T-helper 2 cell (primary cell): ENCODE results near the gene DSE.

Source experiments
- DNase-seq, 5 experiments: peaks; one replicate each; pipeline versions ENCODE4 v3.0.0 to v3.0.0-alpha.2; 2012 to 2022

Gene DSE

GRCh38 chr6:116388924-116389323 lies 18.2 kb downstream of the DSE start:
- DNase-seq: no peak

- no peak for DNase-seq
These were observed 18.6 kb downstream of the DSE start for GRCh38 chr6:116389357-116389756.

GRCh38 chr6:116390581-116390980 lies 19.8 kb downstream of the DSE start:
- peak in 1 of 5 experiments; percentile 22 for DNase-seq

DNA sequence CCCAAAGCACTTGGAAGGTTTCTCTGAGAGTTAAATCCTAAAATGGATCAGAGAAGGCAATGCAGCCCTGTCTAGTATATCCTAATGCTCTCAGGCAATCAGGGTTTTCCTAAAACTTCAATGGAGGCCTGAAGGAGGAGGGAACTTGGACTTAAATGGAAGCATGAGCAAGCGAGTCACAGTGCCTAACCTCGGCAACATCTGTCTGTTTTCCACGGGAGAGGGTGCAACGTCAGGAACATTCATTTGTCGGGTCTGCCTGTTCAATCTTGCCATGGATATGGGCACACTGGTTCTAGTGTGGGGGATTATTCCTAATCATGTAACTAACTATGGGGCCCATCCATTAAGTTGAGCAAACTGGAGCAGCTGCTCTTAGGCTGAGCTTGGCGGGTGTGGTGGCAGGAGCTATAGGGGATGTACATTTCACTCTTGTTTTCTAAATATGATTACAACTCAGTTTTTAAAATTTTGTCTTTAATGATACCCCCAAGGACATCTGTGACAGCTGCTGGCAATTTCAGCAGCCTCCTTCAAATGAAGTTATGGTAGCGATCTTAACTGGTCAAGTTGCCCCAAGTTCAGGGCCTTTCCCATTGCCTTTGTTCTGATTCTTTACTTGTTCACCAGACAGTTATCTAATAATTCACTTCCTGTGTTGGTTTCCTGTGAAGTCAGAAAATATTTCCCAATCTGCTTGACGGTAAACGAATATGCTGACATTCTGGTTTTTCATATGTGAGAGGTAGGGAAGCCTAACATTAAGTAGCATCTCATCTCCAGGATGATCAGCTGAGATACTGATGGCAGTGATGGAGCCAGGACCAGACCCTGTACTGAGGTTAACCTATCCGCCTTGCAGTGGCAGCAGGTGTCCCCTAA lies 21.6 kb downstream of the DSE start:
- peak in 2 of 5 experiments; percentile 17 to 38 for DNase-seq

DNA sequence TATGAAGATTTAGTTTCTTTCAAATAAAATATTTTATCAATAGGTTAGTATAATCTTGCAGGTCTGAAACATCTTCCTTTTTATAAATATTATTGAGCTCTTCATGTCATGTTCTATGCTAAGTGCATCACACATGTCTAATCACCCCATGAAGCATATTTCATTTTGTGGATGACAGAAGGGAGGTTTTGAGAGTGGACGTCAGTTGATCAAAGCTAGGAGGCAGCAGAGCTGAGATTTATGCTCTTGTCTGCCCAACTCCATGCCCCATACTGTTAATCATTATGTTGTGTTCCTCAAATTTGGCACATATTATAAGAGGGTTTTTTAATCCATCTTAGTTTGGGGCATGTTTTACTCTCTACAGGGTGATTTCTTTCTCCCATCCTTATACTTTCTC lies 22.7 kb downstream of the DSE start:
- DNase-seq: no peak

- no peak for DNase-seq
These were observed 24.9 kb downstream of the DSE start for GRCh38 chr6:116395647-116396046.

DNA sequence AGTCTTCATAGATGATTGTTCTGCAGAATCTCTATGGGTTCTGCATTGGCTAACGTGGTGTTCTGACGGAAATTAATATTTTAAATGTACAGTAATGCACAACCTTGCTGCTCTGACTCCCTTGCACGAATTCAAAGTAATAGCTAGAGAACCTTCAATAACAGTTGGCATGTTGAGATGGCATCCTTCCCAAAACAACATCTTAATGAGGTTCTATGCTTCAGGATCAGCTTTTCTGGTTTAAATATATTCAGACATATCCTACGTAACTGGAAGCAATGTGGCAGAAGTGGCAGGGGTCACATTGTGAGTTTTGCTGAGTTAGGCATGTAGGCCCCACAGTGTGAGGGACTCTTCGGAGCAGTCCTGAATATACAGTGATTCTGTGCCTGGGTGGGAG lies 25.7 kb downstream of the DSE start:
- no peak for DNase-seq

DNA sequence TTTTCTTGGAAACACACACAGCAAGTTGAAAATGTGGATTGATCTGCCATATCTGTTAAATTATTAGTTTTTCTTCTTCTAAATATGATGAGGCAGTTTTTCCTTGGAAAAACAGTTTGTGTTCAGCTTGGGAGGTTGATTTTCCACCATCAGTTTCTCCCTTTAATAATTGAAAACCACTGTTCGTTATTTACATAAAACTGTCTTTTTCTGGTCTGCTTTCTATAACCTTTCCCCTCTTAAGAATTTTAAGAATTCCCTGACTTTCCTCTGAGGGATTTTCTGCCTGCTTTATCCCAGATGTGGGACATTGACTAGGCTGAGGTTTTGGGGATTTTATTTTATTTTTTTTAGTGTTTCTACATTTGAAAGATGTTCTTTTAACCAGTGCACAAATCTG lies 27.2 kb downstream of the DSE start:
- DNase-seq: no peak

DNA sequence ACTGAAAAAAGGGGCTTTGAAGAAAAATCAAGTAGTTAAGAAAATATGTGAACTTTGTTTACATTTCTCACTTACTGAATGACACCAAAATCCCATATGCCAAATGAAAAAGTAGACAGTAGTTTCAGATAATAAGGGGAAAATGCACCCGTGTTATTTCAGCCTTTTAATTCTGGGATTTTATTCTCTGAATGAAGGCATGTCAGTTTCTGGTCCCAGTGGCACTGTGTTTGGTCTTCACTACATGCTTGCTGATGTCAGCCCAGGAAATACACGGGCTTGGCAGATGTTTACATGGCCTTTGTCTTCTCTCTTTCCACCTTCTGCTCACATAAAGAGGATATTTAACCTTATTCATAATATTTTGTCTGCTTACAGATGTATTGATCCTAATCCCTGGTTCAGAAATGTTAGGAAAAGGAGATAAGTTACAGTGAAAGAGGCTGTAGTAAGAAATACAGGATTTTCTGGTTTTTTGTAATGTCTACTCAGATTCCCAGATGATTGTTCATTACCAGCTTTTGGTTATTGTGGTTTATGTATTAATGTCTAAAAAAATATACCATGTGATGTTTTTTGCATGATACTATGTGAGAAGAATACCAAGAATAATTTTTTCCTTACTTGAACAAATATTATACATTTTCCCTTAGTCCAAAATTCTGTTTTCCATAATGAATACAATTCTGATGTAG lies 27.7 kb downstream of the DSE start:
- DNase-seq: no peak

DNA sequence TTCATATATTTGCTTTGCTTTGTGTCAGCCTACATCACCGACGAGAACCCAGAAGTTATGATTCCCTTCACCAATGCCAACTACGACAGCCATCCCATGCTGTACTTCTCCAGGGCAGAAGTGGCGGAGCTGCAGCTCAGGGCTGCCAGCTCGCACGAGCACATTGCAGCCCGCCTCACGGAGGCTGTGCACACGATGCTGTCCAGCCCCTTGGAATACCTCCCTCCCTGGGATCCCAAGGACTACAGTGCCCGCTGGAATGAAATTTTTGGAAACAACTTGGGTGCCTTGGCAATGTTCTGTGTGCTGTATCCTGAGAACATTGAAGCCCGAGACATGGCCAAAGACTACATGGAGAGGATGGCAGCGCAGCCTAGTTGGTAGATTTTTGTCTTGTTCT lies 28.5 kb downstream of the DSE start:
- DNase-seq: no peak

DNA sequence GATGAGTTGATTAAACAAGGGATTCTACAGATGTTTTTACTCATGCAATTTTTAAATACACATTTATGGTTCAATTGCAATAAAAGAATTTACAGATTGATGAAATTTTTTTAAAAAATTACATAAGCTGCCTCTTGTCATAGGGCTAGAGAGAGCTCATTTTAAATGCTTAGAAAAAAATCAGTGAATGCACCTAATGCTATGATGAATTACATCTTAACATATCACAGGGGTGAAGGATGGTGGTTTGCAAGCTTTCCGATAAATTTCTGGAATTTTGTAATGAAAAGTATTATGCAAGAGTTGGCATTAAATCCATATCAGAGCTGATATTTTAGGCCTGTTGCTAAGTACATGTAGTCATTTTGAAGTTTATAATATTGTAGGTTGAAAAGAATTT lies 29.6 kb downstream of the DSE start:
- DNase-seq: no peak

GRCh38 chr6:116402108-116402937 lies 31.6 kb downstream of the DSE start:
- no peak for DNase-seq

- DNase-seq: no peak
These were observed 32.5 kb downstream of the DSE start for GRCh38 chr6:116403205-116403604.

GRCh38 chr6:116404696-116405095 lies 33.9 kb downstream of the DSE start:
- DNase-seq: no peak

- no peak for DNase-seq
These were observed 34.4 kb downstream of the DSE start for GRCh38 chr6:116405138-116405537.

GRCh38 chr6:116405652-116406356 lies 35.1 kb downstream of the DSE start:
- DNase-seq: no peak

GRCh38 chr6:116406678-116407345 lies 36.1 kb downstream of the DSE start:
- no peak for DNase-seq

GRCh38 chr6:116408491-116408890 lies 37.7 kb downstream of the DSE start:
- no peak for DNase-seq

DNA sequence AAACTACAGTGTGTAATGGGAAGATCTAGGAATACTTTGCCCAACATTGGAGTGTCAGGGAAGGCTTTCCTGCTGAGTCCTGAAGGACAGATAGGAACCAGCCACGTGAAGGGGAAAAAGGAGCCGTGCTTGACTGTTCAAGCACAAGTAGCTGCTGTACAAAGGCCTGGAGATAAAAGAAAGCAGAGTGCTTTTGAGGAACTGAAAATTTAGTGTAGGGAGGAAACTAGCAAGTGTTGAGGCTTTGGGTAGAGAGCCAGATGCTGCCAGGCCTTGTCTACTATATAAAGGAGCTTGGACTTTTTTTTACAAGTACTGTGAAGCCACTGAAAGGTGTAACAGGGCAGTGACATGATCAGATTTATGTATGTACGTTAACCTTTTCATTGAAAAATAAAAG lies 39.0 kb downstream of the DSE start:
- no peak for DNase-seq

- DNase-seq: no peak
These were observed 40.5 kb downstream of the DSE start for GRCh38 chr6:116411284-116411623.

GRCh38 chr6:116412270-116412669 lies 41.5 kb downstream of the DSE start:
- DNase-seq: no peak

DNA sequence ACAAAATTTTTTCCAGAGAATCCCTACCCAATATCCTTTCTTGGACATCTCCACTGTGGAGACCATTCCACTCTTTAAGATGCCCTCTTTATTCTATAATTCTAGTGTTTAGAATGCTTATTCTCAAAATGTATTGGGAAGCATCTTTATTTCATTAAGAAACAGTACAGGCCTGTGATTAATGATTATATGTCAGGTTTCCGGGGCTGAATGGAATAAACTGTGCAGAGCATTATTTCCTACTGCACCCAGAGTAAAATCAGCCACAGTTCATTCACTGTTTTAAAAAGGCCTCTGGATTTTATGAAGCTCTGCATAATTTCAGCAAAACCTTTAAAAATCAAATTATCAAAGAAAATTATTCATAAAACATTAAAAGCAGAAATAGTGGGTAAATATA lies 42.6 kb downstream of the DSE start:
- DNase-seq: no peak
